ENCODE results near the gene NGFR.

Gene NGFR, protein sequence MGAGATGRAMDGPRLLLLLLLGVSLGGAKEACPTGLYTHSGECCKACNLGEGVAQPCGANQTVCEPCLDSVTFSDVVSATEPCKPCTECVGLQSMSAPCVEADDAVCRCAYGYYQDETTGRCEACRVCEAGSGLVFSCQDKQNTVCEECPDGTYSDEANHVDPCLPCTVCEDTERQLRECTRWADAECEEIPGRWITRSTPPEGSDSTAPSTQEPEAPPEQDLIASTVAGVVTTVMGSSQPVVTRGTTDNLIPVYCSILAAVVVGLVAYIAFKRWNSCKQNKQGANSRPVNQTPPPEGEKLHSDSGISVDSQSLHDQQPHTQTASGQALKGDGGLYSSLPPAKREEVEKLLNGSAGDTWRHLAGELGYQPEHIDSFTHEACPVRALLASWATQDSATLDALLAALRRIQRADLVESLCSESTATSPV

GRCh38 chr17:49494986-49495841 is at the start of gene NGFR:
NGFR (plus strand) TSS chr17:49495293; CDS start chr17:49495418, 125 bp downstream.
- DNase-seq: no peak

GRCh38 chr17:49445591-49445990 is 49.5 kb upstream of the NGFR start:
- DNase-seq: no peak

- DNase-seq: no peak
Observed at GRCh38 chr17:49447628-49448302, 47.3 kb upstream of the NGFR start.

DNA sequence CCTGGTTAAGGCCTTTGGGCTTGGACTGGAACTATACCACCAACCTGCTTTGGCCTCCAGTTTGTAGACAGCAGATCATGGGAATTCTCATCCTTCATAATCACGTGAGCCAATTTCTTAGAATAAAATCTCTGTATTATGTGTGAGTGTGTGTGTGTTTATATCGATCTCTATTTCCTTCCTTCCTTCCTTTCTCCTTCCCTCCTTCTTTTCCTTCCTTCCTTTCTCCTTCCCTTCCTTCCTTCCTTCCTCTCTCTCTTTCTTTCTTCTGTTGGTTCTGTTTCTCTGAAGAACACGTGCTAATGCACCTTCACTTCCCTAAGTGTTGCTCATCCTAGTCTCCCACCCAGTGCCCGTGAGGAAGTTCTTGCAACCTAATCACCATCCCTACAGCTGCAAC is 44.9 kb upstream of the NGFR start:
- no peak for DNase-seq

- no peak for DNase-seq
Observed at GRCh38 chr17:49450735-49451134, 44.4 kb upstream of the NGFR start.

- no peak for DNase-seq
Observed at GRCh38 chr17:49452201-49452600, 42.9 kb upstream of the NGFR start.

DNA sequence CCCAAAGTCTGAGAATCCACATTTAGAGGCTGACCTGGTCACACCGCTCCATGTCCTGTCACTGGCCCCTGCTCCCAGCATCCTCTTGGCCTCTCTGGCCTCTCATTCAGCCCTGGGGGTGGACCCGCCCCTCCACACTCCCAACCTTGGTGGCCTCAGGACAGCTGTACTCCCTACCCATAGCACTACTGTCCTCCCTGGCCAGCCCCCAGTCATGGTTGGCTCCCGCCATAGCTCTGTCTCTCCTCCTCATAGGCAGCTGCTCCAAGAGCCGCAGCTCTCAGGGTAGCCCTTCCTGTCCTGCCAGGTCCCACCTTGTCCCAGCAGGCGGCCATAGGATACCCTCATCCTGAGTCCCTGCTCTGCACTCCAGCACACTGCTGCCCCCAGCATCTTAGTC is 42.4 kb upstream of the NGFR start:
- no peak for DNase-seq

- DNase-seq: no peak
Observed at GRCh38 chr17:49454050-49454449, 41.0 kb upstream of the NGFR start.

- no peak for DNase-seq
Observed at GRCh38 chr17:49455272-49455861, 39.7 kb upstream of the NGFR start.

GRCh38 chr17:49456183-49456965 is 38.7 kb upstream of the NGFR start:
- DNase-seq: no peak

GRCh38 chr17:49457564-49458535 is 37.2 kb upstream of the NGFR start:
- no peak for DNase-seq

DNA sequence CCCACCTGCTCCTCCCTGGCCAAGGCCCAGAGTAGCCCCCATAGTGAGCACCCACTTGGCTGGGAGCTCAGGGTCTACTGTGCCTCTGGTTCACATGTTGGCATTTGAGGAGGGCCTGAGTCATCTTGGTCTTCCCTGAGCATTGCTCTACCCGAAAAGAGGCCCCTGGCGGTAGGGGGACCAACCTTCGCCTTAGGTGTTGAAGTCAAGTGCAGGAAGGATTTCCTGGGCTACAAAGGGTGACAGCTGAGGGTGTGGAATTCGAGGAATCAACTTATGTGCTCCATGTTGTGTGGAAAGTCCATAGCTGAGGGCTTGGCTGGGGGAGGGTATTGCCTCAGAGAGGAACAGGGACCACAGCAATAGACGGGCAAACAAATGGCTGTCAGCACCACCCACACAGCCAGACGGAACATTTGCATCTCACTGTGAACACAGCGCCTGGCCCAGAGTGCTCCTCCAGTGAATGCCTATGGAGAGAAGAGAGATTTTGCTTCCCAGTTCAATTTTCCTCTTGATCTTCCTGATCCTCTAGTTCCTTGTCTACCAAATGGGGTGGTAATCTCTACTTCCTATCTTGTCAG is 35.6 kb upstream of the NGFR start:
- DNase-seq: no peak

DNA sequence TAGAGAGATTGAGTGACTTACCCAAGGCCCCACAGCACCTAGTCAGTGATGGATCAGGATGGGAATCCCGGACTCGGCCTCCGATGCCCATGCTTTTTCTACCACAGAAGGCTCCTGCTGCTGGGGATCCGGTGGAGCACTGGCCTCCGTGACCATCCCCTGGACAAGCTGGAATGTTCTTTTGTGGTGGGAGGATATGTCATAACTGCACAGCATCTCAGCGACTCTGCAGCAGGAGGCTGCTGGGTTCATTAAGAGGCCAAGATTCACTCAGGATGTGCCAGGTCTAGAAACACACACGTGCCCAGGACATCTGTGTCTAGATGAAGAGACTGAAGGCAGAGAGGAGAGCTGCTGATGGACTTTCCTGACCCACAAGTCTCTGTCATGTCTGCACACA is 34.7 kb upstream of the NGFR start:
- no peak for DNase-seq

GRCh38 chr17:49461580-49461979 is 33.5 kb upstream of the NGFR start:
- no peak for DNase-seq

GRCh38 chr17:49464049-49464448 is 31.0 kb upstream of the NGFR start:
- DNase-seq: no peak

DNA sequence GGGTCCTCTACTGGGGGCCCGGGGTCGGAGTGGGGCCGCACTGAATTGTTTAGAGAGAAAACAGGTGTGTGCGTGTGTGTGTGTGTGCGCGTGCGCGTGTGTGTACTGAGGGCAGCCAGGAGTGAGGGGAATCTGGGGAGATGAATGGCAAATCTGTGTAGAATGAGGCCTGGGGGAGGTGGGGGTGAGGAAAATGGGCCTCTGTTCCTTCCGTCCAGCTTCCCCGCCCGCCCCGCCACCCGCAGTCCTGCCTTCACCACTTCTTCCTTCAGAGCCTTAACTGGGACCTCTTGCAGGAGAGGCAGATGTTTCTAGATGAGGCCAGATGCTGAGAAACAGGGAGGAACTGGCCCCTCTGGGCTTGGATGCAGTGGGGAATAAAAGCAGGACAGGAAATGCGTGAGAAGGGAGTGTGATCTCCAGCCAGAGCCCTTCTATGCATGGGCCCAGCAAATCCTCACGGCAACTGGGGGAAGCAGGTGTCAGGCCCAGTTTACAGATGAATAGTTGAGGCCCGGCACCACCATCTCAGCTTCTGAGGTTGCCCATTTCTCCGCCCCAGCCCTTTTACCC is 29.7 kb upstream of the NGFR start:
- no peak for DNase-seq

GRCh38 chr17:49466436-49466835 is 28.7 kb upstream of the NGFR start:
- DNase-seq: no peak

- DNase-seq: no peak
Observed at GRCh38 chr17:49467175-49467574, 27.9 kb upstream of the NGFR start.

DNA sequence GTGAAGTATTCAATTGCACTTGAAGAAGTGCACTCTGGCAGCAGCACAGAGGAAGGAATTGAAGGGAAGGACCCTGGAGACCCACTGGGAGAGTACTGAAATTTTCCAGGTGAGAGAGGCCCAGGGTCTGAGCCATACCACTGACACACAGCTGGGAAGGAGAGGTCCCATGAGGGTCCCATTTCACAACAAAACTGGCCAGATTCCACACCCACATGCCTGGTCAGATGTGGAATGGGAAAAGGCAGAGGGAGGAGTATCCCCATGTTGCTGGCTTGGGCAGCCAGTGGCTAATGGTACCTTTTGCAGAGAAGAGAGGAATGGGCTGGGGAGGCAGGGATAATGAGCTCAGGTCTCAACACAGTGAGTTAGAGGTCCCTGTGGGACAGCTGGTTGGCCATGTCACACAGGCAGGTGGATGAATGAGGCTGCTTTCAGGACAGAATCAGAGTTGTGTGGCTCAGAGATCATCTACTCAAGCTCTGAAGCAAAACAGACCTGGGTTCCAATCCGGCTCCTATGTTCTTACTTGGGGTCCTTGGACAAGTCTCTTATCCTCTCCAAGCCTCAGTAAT is 26.2 kb upstream of the NGFR start:
- DNase-seq: no peak
